Measurements from ENCODE around the gene MAP4K1. TPM values are rescaled to one million over a fixed set of nuclear protein-coding genes. Genes with fewer than 3 reads are reported as not detected.

MAP4K1 gene
- total and polyA plus RNA-seq, 2 of the 13 experiments (the other 11 are each of a cell fraction or from before 2014, with no cell fraction given): 0.24 to 0.89 TPM

DNA sequence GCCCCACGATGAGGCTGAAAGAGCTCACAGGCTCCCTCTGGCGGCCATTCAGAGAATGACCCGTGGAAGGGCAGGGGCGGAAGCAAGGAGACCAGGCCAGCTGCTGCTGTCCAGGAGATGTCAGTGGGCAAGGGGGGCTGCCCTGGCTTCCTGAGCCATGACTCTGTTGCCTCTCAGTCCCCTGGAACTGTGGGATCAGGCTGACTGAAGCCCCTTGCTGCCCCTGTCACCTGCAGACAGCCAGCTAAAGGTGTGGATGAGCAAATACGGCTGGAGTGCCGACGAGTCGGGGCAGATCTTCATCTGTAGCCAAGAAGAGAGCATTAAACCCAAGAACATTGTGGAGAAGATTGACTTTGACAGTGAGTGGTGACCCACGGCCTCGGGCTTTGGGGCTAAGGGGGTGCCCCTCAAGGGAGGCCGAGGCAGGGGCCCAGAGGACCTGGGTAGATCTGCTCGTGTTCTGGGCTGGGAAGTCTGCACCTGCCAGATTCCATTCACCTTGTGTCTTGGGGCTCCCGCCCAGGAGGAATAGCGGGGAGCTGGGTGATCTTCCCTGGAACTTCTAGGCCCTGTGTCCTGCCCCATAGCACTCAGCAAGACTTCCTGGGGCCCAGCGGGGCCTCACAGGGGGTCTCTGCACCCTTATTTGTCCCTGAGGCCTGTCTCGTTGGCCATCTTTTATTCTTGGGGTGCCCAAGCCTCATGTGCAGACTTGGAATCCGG lies 17.2 kb upstream of the MAP4K1 start (continued):
- no peak for TF ChIP-seq ZKSCAN5 (CRISPR knock-in tag; IDR thresholded peaks at IDR 0.05)
- TF ChIP-seq ZNF563 (CRISPR knock-in tag; IDR thresholded peaks at IDR 0.05): 0 out of 2 replicates have a peak, but pooled peaks have one; percentile 27
- no peak for TF ChIP-seq WIZ (CRISPR knock-in tag; IDR thresholded peaks at IDR 0.05)
- TF ChIP-seq, protein P1, sequence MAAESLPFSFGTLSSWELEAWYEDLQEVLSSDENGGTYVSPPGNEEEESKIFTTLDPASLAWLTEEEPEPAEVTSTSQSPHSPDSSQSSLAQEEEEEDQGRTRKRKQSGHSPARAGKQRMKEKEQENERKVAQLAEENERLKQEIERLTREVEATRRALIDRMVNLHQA (CRISPR knock-in tag; IDR thresholded peaks at IDR 0.05): no peak
- TF ChIP-seq ZBTB38 (CRISPR knock-in tag; IDR thresholded peaks at IDR 0.05): 0 out of 2 replicates have a peak, but pooled peaks have one; percentile 37
- 0 out of 2 replicates have a peak, but pooled peaks have one; percentile 45 for TF ChIP-seq ZNF614 (CRISPR knock-in tag; IDR thresholded peaks at IDR 0.05; ENCODE audit: borderline replicate concordance)
- peak; percentile 24; the same call in 1 of the 2 replicates for TF ChIP-seq CBX5 (CRISPR knock-in tag; IDR thresholded peaks at IDR 0.05; ENCODE audit: borderline replicate concordance)
- TF ChIP-seq ZZZ3 (CRISPR knock-in tag; IDR thresholded peaks at IDR 0.05; ENCODE audit: borderline replicate concordance): no peak
- peak; percentile 78 for TF ChIP-seq SMC3 (IDR thresholded peaks at IDR 0.05; ENCODE audit: low read length)
- TF ChIP-seq GATAD2A (CRISPR knock-in tag; IDR thresholded peaks at IDR 0.05): peak; percentile 28; the same call in 1 of the 2 replicates
- no peak for TF ChIP-seq ZNF441 (CRISPR knock-in tag; IDR thresholded peaks at IDR 0.05; ENCODE audit: borderline replicate concordance)
- TF ChIP-seq, protein P2, sequence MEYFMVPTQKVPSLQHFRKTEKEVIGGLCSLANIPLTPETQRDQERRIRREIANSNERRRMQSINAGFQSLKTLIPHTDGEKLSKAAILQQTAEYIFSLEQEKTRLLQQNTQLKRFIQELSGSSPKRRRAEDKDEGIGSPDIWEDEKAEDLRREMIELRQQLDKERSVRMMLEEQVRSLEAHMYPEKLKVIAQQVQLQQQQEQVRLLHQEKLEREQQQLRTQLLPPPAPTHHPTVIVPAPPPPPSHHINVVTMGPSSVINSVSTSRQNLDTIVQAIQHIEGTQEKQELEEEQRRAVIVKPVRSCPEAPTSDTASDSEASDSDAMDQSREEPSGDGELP (IDR thresholded peaks at IDR 0.05; ENCODE audit: borderline replicate concordance, low read depth): peak; percentile 18; the same call in 1 of the 2 replicates

Measured in HepG2 (cell line).